BJ (cell line): ENCODE results near the gene SYNPO2. TPM values are rescaled to one million over a fixed set of nuclear protein-coding genes. Genes with fewer than 3 reads are reported as not detected.

Experiments
- CTCF ChIA-PET: fragments of 350-600 bp; formaldehyde crosslinking; extraction: SDS; loops from one replicate; lab custom pipeline; 2021; ENCODE audit warnings: antibody characterized with exemption, inconsistent platforms; lab: Yijun Ruan, JAX
- POLR2A ChIA-PET: fragments of 300-600 bp; sonication (Branson Sonifier 250); formaldehyde crosslinking; extraction: SDS; loops from one replicate; lab custom pipeline; 2021; ENCODE audit warnings: antibody characterized with exemption; lab: Charles Lee
- DNase-seq: peaks from one replicate; pipeline ENCODE4 v3.0.0-alpha.2; 2011; ENCODE audit warnings: low read depth
- H3K27me3 ChIP-seq: 2 replicates; pipeline ENCODE4 v1.6.0; 2011; ENCODE audit warnings: low read length; ENCODE audit not compliant: control insufficient read depth, insufficient read depth
- H3K36me3 ChIP-seq: 2 replicates; pipeline ENCODE4 v1.5.1; 2011; ENCODE audit warnings: low read length; ENCODE audit not compliant: control insufficient read depth, insufficient read depth
- H3K4me3 ChIP-seq: 2 replicates; pipeline ENCODE4 v1.5.1; 2011; ENCODE audit warnings: low read depth, mild to moderate bottlenecking, control low read depth, low read length
- CTCF ChIP-seq: IDR thresholded peaks from 2 replicates; pipeline ENCODE4 v1.5.1; 2011; ENCODE audit warnings: low read depth, mild to moderate bottlenecking, control low read depth, inconsistent platforms, low read length, moderate library complexity; ENCODE audit not compliant: insufficient read depth
- polyA plus RNA-seq: library from polyadenylated mRNA; depleted of rRNA; stranded (reverse); fragments of >200 nt; gene quantifications from 2 replicates; pipeline ENCODE4 v1.2.3, GENCODE V29; 2011

SYNPO2 gene
- polyA plus RNA-seq, 1 experiment, result 39.9 TPM

DNA sequence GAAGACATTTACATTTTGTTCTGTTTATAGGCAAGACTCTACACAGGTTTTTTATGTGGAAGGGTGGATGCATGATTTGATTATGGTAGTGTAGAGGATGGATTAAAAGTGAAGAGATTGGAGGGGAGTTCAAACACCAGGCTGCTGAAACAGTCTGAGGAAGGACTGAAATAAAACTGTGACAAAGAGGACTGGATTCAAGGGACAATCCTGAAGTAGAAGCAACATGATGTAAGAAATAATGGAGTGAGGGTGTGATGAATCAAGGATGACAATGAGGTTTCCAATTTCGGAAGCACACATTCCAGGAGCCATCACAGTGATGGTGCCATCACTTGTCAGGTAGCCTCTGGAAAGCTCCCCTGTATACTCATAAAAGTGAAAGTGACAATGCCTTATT lies 103.5 kb downstream of the SYNPO2 start:
- ChIA-PET POLR2A (no interaction called here), CTCF (interaction anchor here (1.0 kb wide), 1 partner anchor 24 kb away, joined by 3 read pairs; no protein-coding TSS in a partner anchor)
- Histone ChIP-seq H3K4me3 (no peak overlapping the region), H3K36me3 (no peaks in the 10 kb centered on the region), H3K27me3 (no peaks in the 10 kb centered on the region)
- TF ChIP-seq CTCF, result no peak
- DNase-seq, result no peak

DNA sequence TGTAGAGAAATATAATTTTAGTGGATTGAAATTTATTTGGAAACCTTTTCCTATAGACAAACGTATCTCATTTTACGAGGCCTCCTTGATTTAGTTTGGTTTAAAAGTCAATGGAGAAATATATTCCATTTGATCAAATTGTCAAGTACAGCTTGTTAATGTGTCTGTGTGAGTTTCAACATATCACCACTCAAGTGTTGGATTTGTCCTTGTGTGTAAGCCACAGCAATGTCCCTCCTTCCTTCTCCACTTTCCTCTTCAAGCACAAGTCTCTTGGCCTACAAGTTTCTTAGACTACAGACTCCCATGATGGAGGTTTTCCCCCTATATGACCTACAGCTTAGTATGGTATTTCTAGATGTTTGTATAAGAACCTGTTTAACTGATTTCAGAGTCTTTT lies 104.7 kb downstream of the SYNPO2 start:
- H3K36me3 ChIP-seq, result no peaks in the 10 kb centered on the region
- H3K4me3 ChIP-seq, result no peak overlapping the region
- DNase-seq, result no peak
- ChIA-PET POLR2A (interaction anchor here (0.6 kb wide), 1 partner anchor 221 kb away, joined by 6 read pairs; no protein-coding TSS in a partner anchor), CTCF (interaction anchor here (1.0 kb wide), 1 partner anchor 22 kb away, joined by 3 read pairs; no protein-coding TSS in a partner anchor)
- no peaks in the 10 kb centered on the region for H3K27me3 ChIP-seq
- no peak for TF ChIP-seq CTCF

DNA sequence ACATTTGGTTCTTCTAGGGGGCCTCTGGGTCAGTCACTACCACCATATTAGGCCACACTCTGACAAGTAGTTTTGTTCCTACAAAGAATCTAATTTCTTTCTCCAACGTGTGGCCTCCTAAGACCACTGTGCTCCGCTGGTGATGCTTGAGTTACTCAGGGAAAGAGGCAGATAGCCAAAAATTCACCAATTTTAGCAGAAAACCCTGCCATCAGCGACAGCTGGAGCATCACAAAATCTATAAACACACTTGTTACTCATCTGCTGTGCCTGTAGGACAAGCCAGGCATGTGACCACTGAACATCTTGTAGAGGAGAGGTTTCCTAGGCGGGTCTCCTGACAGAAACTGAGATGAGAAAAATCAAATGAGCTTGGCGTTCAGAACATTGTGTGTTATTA lies 105.4 kb downstream of the SYNPO2 start:
- peak; percentile 34 for DNase-seq
- Histone ChIP-seq H3K36me3 (no peaks in the 10 kb centered on the region), H3K4me3 (no peak overlapping the region), H3K27me3 (no peaks in the 10 kb centered on the region)
- ChIA-PET CTCF (interaction anchor here (0.8 kb wide), 1 partner anchor 219 kb away, joined by 3 read pairs; the partner anchor contains the start of gene USP53), POLR2A (no interaction called here)
- TF ChIP-seq CTCF, result no peak

GRCh38 chr4:118995693-118996391 lies 107.2 kb downstream of the SYNPO2 start:
- Histone ChIP-seq H3K4me3 (no peak overlapping the region), H3K36me3 (no peaks in the 10 kb centered on the region), H3K27me3 (no peaks in the 10 kb centered on the region)
- CTCF ChIA-PET, result no interaction called here
- TF ChIP-seq CTCF, result no peak
- POLR2A ChIA-PET, result interaction anchor here (0.9 kb wide), 1 partner anchor 38 kb away, joined by 3 read pairs; no protein-coding TSS in a partner anchor
- DNase-seq, result no peak

DNA sequence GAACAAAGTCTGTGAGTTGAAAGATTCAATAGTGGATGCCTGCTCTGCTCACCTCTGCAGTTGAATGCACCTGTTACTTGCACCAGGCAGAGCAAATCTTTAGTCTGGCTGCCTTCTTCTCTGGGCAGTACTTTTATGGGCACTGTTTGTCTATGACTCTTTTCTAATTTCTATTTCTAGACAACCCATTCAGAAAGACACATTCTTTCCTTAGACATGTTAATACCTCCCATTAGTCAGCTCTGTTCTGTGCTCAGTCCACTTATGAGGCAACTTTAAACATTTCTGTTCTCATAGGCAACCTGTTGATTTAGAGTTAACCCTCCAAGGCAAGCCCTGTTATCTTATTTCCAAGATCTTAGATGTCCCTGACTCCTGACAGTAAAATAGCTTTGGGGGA lies 108.9 kb downstream of the SYNPO2 start:
- ChIA-PET CTCF (interaction anchor here (1.0 kb wide), 1 partner anchor 43 kb away, joined by 3 read pairs; no protein-coding TSS in a partner anchor), POLR2A (interaction anchor here (0.6 to 1.0 kb wide), 2 partner anchors 19 to 104 kb away, joined by 3 read pairs; no protein-coding TSS in a partner anchor)
- Histone ChIP-seq H3K4me3 (no peak overlapping the region), H3K36me3 (no peaks in the 10 kb centered on the region), H3K27me3 (no peaks in the 10 kb centered on the region)
- TF ChIP-seq CTCF, result no peak
- DNase-seq, result peak; percentile 45
